ENCODE measurements around the gene ANKS4B.
"Not testable (repeated sequence)": the region's sequence is repeated elsewhere in the genome, so short reads cannot be mapped to it uniquely, and the experiment has no call there.

The ANKS4B gene

DNA sequence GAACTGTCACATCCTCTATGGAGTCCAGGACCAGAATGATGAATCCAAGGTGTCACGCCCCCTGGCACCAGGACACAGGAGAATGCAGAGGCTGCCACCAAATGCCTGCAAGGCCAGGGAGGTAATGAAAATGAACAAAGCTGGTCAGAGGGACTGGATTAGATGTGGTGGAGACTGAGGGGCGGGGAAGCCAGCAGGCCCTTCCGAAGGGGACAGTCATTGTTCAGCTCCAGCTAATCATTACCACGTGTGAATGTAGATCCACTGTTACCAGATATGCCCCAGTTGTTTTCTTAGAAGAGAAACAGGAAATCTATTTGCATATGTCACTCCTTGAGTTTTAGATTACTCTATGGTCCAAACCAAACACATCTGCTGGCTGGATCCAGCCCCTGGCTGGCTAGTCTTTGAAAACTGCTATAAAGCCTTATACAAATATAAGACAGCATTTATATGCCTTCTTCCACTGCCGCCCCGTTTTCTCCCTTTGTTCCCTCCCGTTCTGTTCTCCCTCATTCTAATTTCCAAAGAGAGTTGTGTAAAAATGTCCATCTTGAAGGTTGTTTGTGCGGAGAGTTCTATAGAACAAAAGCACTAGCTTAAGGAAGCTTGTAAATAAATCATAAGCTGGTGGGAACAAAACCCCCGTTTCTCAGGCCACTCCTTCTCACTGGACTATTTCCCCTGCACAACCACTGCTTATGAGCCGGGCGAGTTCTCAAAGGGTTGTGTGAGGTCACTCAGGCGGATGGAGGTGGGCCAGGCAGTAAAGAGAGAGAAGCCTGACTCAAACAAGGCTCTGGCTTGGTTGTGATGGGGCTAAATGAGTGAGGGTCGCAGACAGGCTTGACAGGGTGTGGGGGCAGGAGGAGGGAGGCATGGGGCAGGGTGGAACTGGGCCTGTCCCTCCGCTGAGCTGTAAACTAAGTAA is 30.4 kb downstream of the ANKS4B start:
- FAIRE-seq, result no peak

- no peak for FAIRE-seq
Measured at GRCh38 chr16:21264571-21265036, 31.1 kb downstream of the ANKS4B start.

- no peak for FAIRE-seq
Measured at GRCh38 chr16:21265104-21265837, 31.8 kb downstream of the ANKS4B start.

GRCh38 chr16:21267298-21267697 is 33.8 kb downstream of the ANKS4B start:
- FAIRE-seq, result no peak

- FAIRE-seq, result no peak
Measured at GRCh38 chr16:21268236-21268635, 34.7 kb downstream of the ANKS4B start.

DNA sequence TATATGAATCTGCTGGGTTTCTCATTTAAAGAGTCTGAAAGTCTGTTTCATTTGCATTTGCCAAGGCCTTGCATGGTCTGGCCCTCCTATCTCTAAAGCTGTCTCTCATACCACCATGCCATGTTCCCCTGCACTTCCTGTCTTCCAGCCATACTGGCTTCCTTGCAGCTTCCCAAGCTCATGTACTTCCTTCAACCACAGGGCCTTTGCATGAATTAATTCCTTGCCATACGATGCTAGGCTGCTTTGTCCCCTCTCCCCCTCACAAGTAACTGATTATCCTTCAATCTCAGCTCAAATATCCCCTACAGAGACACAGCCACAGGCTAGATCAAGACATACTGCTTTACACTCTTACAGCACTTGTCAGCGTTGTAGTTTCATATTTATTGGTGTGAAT is 38.8 kb downstream of the ANKS4B start:
- no peak for FAIRE-seq

DNA sequence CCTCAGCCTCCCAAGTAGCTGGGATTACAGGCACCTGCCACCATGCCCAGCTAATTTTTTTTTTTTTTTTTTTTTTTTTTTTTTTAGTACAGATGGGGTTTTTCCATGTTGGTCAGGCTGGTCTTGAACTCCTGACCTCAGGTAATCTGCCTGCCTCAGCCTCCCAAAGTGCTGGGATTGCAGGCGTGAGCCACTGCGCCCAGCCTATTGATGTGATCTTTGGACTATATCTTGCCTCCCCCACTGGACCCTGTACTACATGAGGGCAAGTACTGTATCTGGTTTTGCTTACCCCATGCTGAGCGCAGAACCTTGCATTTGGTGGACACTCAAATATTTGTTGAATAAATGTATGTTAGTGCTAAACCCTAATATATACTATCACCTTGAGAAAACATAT is 39.3 kb downstream of the ANKS4B start:
- not testable (repeated sequence) for FAIRE-seq

- no peak for FAIRE-seq
Measured at GRCh38 chr16:21274172-21274726, 40.8 kb downstream of the ANKS4B start.

DNA sequence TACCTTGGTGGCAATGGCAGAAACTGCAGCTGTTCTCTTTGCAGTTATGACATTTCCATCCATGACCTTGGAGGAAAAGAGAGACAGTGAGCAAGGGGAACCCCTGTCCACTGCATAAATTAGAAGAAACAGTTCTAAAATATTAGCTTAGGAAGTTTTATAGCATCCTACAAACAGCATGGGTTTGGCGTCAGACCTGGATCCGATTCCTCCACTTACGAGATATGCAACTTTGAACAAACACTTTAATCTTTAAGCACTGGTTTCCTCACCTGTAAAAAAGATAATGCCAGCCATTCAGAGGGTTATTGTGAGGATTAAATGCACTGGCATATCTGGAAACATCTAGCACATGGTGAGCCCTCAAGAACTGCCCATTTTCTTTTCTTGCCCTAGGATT is 42.0 kb downstream of the ANKS4B start:
- FAIRE-seq, result no peak

- FAIRE-seq, result no peak
Measured at GRCh38 chr16:21276090-21276489, 42.6 kb downstream of the ANKS4B start.

- no peak for FAIRE-seq
Measured at GRCh38 chr16:21277045-21277926, 43.8 kb downstream of the ANKS4B start.

- FAIRE-seq, result no peak
Measured at GRCh38 chr16:21277927-21278706, 44.6 kb downstream of the ANKS4B start, which contains the start of gene CRYM. Gene CRYM (minus strand): TSS chr16:21278290. CDS start chr16:21278251, 39 bp downstream.

DNA sequence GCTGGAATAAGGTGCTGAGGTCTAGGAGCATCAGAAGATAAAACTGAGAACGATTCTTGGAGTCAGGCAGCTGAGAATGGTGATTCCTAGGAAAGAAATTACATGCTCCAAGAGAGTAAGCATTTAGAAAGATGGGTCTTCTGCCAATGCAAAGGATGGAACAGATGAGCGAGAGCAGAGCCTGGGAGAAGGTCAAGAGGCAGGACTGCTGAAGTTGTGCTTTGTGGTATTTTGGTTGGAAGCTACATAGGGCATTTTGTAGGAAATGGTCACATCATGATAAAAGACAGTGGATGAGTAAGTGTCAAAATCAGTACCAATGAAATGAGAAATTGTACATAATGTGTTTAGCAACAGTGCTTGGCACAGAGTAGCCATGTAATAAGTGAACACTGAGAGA is 46.0 kb downstream of the ANKS4B start:
- no peak for FAIRE-seq

- FAIRE-seq, result no peak
Measured at GRCh38 chr16:21281698-21282389, 48.3 kb downstream of the ANKS4B start.

- FAIRE-seq, result no peak
Measured at GRCh38 chr16:21283521-21284289, 50.2 kb downstream of the ANKS4B start.

DNA sequence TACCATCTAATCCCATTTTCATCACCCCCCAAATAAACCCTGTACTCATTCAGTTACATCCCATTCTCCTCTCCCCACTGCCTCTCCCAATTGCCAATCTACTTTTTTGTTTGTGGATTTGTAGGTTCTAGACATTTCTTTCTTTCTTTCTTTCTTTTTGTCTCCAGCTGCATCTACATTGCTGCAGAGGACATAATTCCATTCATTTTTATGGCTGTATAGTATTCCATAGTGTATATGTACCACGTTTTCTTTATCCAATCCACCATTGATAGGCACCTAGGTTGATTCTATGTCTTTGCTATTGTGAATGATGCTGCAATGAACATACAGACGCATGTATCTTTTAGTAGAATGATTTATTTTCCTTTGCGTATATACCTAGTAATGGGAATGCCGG is 50.9 kb downstream of the ANKS4B start:
- FAIRE-seq, result no peak

GRCh38 chr16:21285314-21285713 is 51.8 kb downstream of the ANKS4B start:
- no peak for FAIRE-seq

DNA sequence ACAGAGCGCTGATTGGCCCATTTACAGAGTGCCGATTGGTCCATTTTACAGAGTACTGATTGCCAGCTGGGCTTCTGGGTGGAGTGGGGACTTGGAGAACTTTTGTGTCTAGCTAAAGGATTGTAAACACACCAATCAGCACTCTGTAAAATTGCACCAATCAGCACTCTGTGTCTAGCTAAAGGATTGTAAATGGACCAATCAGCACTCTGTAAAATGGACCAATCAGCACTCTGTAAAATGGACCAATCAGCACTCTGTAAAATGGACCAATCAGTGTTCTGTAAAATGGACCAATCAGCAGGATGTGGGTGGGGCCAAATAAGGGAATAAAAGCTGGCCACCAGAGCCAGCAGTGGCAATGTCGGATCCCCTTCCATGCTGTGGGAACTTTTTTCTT is 56.3 kb downstream of the ANKS4B start:
- not testable (repeated sequence) for FAIRE-seq

- peak; percentile 93 for FAIRE-seq
Measured at GRCh38 chr16:21300309-21301167, 67.0 kb downstream of the ANKS4B start.

Data from colon (tissue), 2 donors.